Muscle layer of colon (tissue), 2 donors: ENCODE results near the gene IMPDH2.

Experiments
- H3K27ac ChIP-seq: one replicate; pipeline ENCODE4 v1.7.0; 2013; ENCODE audit warnings: low read depth, mild to moderate bottlenecking, low read length, moderate library complexity
- H3K27me3 ChIP-seq, 2 donors: one replicate each; pipeline ENCODE4 v1.7.0; 2013; ENCODE audit warnings: low read length in 2 of 2, mild to moderate bottlenecking in 2 of 2; ENCODE audit not compliant: insufficient read depth in 2 of 2, control insufficient read depth in 1 of 2
- H3K36me3 ChIP-seq: one replicate; pipeline ENCODE4 v1.7.0; 2013; ENCODE audit warnings: mild to moderate bottlenecking, low read length; ENCODE audit not compliant: insufficient read depth
- H3K4me1 ChIP-seq: one replicate; pipeline ENCODE4 v1.7.0; 2013; ENCODE audit warnings: mild to moderate bottlenecking, low read length; ENCODE audit not compliant: insufficient read depth
- H3K4me3 ChIP-seq, 2 donors: one replicate each; pipeline ENCODE4 v1.7.0; 2013; ENCODE audit warnings: low read length in 2 of 2, low read depth in 1 of 2, mild to moderate bottlenecking in 1 of 2, moderate library complexity in 1 of 2
- H3K9ac ChIP-seq: one replicate; pipeline ENCODE4 v1.7.0; 2013; ENCODE audit warnings: low read length
- H3K9me3 ChIP-seq: one replicate; pipeline ENCODE4 v1.7.0; 2013; ENCODE audit warnings: mild to moderate bottlenecking, low read length
- donor health status: abdominal sarcoma.
- donor health status: Adenocarcinoma of cecum.

The IMPDH2 gene

GRCh38 chr3:49029563-49029884 is 326 bp upstream of the IMPDH2 start:
- Histone ChIP-seq H3K9me3 (no peaks in the 10 kb centered on the region), H3K27me3 (no peaks in the 10 kb centered on the region), H3K4me1 (peaks cover 24% of the 10 kb centered on the region), H3K27ac (peak overlapping the region; percentile 61), H3K9ac (peak overlapping the region; percentile 40), H3K4me3 (peak overlapping the region; percentile 7 to 91), H3K36me3 (peaks cover 62% of the 10 kb centered on the region)

GRCh38 chr3:49028298-49028672 is 913 bp downstream of the IMPDH2 start:
- Histone ChIP-seq H3K36me3 (peaks cover 71% of the 10 kb centered on the region), H3K9ac (peak overlapping the region; percentile 89), H3K4me3 (peak overlapping the region in 1 of 2 donors; percentile 91), H3K27me3 (no peaks in the 10 kb centered on the region), H3K27ac (peak overlapping the region; percentile 75), H3K4me1 (peaks cover 28% of the 10 kb centered on the region), H3K9me3 (no peaks in the 10 kb centered on the region)

GRCh38 chr3:49027634-49028033 is 1.6 kb downstream of the IMPDH2 start:
- Histone ChIP-seq H3K4me1 (peaks cover 30% of the 10 kb centered on the region), H3K9me3 (no peaks in the 10 kb centered on the region), H3K9ac (no peak overlapping the region), H3K27me3 (no peaks in the 10 kb centered on the region), H3K4me3 (no peak overlapping the region), H3K27ac (no peak overlapping the region), H3K36me3 (peaks cover 70% of the 10 kb centered on the region)

GRCh38 chr3:49026536-49026935 is 2.7 kb downstream of the IMPDH2 start:
- no peak overlapping the region for H3K9ac ChIP-seq
- no peaks in the 10 kb centered on the region for H3K9me3 ChIP-seq
- H3K36me3 ChIP-seq, result peaks cover 59% of the 10 kb centered on the region
- H3K27ac ChIP-seq, result no peak overlapping the region
- H3K4me3 ChIP-seq, result no peak overlapping the region
- H3K4me1 ChIP-seq, result peaks cover 30% of the 10 kb centered on the region
- H3K27me3 ChIP-seq, result no peaks in the 10 kb centered on the region

- Histone ChIP-seq H3K4me3 (no peak overlapping the region), H3K27me3 (no peaks in the 10 kb centered on the region), H3K36me3 (peaks cover 53% of the 10 kb centered on the region), H3K27ac (no peak overlapping the region), H3K9me3 (no peaks in the 10 kb centered on the region), H3K4me1 (peaks cover 30% of the 10 kb centered on the region), H3K9ac (no peak overlapping the region)
Measured at GRCh38 chr3:49025793-49026520, 3.2 kb downstream of the IMPDH2 start.

GRCh38 chr3:49025005-49025792 is 4.0 kb downstream of the IMPDH2 start:
- peaks cover 47% of the 10 kb centered on the region for H3K36me3 ChIP-seq
- H3K27me3 ChIP-seq, result no peaks in the 10 kb centered on the region
- no peaks in the 10 kb centered on the region for H3K9me3 ChIP-seq
- no peak overlapping the region for H3K9ac ChIP-seq
- H3K27ac ChIP-seq, result no peak overlapping the region
- H3K4me1 ChIP-seq, result peaks cover 34% of the 10 kb centered on the region
- H3K4me3 ChIP-seq, result no peak overlapping the region

- peaks cover 36% of the 10 kb centered on the region for H3K4me1 ChIP-seq
- peaks cover 46% of the 10 kb centered on the region for H3K36me3 ChIP-seq
- no peaks in the 10 kb centered on the region for H3K27me3 ChIP-seq
- H3K27ac ChIP-seq, result no peak overlapping the region
- no peak overlapping the region for H3K4me3 ChIP-seq
- no peak overlapping the region for H3K9ac ChIP-seq
- no peaks in the 10 kb centered on the region for H3K9me3 ChIP-seq
Measured at GRCh38 chr3:49024449-49024848, 4.7 kb downstream of the IMPDH2 start.

GRCh38 chr3:49023775-49024174 is 5.4 kb downstream of the IMPDH2 start:
- Histone ChIP-seq H3K27ac (no peak overlapping the region), H3K27me3 (no peaks in the 10 kb centered on the region), H3K4me3 (no peak overlapping the region), H3K4me1 (peaks cover 33% of the 10 kb centered on the region), H3K36me3 (peaks cover 46% of the 10 kb centered on the region), H3K9me3 (no peaks in the 10 kb centered on the region), H3K9ac (no peak overlapping the region)

- Histone ChIP-seq H3K4me1 (peaks cover 22% of the 10 kb centered on the region), H3K36me3 (peaks cover 46% of the 10 kb centered on the region), H3K9me3 (no peaks in the 10 kb centered on the region), H3K27me3 (no peaks in the 10 kb centered on the region), H3K4me3 (peak overlapping the region; percentile 82 to 90), H3K9ac (peak overlapping the region; percentile 96), H3K27ac (peak overlapping the region; percentile 99)
Measured at GRCh38 chr3:49022688-49023171, 6.5 kb downstream of the IMPDH2 start.

GRCh38 chr3:49021813-49022687 is 7.1 kb downstream of the IMPDH2 start, which contains the start of gene NDUFAF3:
NDUFAF3 (plus strand) TSS chr3:49022121; CDS start chr3:49022145, 24 bp downstream.
- peak within 1 kb of the TSS; percentile 82 to 90 for H3K4me3 ChIP-seq
- H3K36me3 ChIP-seq, result peaks cover 42% of the 10 kb centered on the region
- H3K9ac ChIP-seq, result peak within 1 kb of the TSS; percentile 96
- H3K4me1 ChIP-seq, result peaks cover 27% of the 10 kb centered on the region
- H3K27ac ChIP-seq, result peak within 1 kb of the TSS; percentile 99
- H3K9me3 ChIP-seq, result no peaks in the 10 kb centered on the region
- no peaks in the 10 kb centered on the region for H3K27me3 ChIP-seq
